SU-DHL-6 (cell line): ENCODE data around the gene COBL.

Source experiments
- H2AFZ ChIP-seq: fragments of 200-600 bp; sonication (generic); 2 replicates; pipeline ENCODE4 v1.6.1; 2014; ENCODE audit warnings: low read depth, mild to moderate bottlenecking, moderate library complexity, mixed read lengths, antibody characterized with exemption, low read length; ENCODE audit not compliant: severe bottlenecking
- H3F3A ChIP-seq: fragments of 200-600 bp; shearing (Covaris generic); 2 replicates; pipeline ENCODE4 v1.6.0; 2016; ENCODE audit warnings: antibody characterized with exemption, mild to moderate bottlenecking; ENCODE audit not compliant: insufficient read depth
- H3K27ac ChIP-seq: fragments of 200-600 bp; sonication (generic); 2 replicates; pipeline ENCODE4 v1.5.1; 2016; ENCODE audit warnings: low read depth, mild to moderate bottlenecking, low read length, moderate library complexity, mixed read lengths
- H3K27me3 ChIP-seq: fragments of 200-600 bp; sonication (generic), shearing (Covaris generic); 2 replicates; pipeline ENCODE4 v1.6.0; 2014; ENCODE audit warnings: mild to moderate bottlenecking, low read length
- H3K36me3 ChIP-seq: fragments of 200-600 bp; sonication (generic); 2 replicates; pipeline ENCODE4 v1.6.1; 2014; ENCODE audit warnings: mild to moderate bottlenecking, low read length, mixed read lengths
- H3K4me2 ChIP-seq: fragments of 300-600, 200-600 bp; shearing (Covaris generic), sonication (generic); 2 replicates; pipeline ENCODE4 v1.6.0; 2014; ENCODE audit warnings: low read length, low read depth, mild to moderate bottlenecking; ENCODE audit not compliant: poor library complexity, severe bottlenecking
- H3K4me3 ChIP-seq: fragments of 200-600 bp; sonication (generic); 2 replicates; pipeline ENCODE4 v1.5.1; 2014; ENCODE audit warnings: antibody characterized with exemption, low read length, mild to moderate bottlenecking, mixed read lengths; ENCODE audit not compliant: insufficient read depth, poor library complexity, severe bottlenecking
- H3K79me2 ChIP-seq: fragments of 200-600 bp; sonication (generic); 2 replicates; pipeline ENCODE4 v1.6.1; 2014; ENCODE audit warnings: mild to moderate bottlenecking, low read length, moderate library complexity; ENCODE audit not compliant: insufficient read depth
- H3K9ac ChIP-seq: fragments of 200-600 bp; sonication (generic); 2 replicates; pipeline ENCODE4 v1.7.0; 2014; ENCODE audit warnings: mild to moderate bottlenecking, low read length
- H3K9me2 ChIP-seq: fragments of 200-600 bp; sonication (generic); replicated peaks from 2 replicates; pipeline ENCODE4 v1.6.1; 2014; ENCODE audit warnings: low read length; ENCODE audit not compliant: insufficient read depth
- H3K9me3 ChIP-seq: fragments of 200-600 bp; sonication (generic); 2 replicates; pipeline ENCODE4 v1.6.1; 2014; ENCODE audit warnings: low read length, mixed read lengths; ENCODE audit not compliant: insufficient read depth
- H4K20me1 ChIP-seq: fragments of 200-600 bp; sonication (generic); 2 replicates; pipeline ENCODE4 v1.6.1; 2014; ENCODE audit warnings: low read depth, mild to moderate bottlenecking, antibody characterized with exemption, low read length, moderate library complexity, mixed read lengths
- EZH2phosphoT487 ChIP-seq: fragments of 200-600 bp; sonication (generic), shearing (Covaris generic); conservative IDR thresholded peaks from 2 replicates; pipeline ENCODE4 v1.6.1; 2018; ENCODE audit warnings: mild to moderate bottlenecking, antibody characterized with exemption, low read length, moderate library complexity, mixed read lengths
- TF ChIP-seq, protein P1 (sequence below): fragments of 200-600 bp; sonication (generic); IDR thresholded peaks from one replicate; pipeline ENCODE4 v1.5.1; 2017; ENCODE audit warnings: antibody characterized with exemption, mild to moderate bottlenecking, low read length, moderate library complexity; ENCODE audit not compliant: insufficient read depth, poor library complexity, severe bottlenecking

COBL gene

DNA sequence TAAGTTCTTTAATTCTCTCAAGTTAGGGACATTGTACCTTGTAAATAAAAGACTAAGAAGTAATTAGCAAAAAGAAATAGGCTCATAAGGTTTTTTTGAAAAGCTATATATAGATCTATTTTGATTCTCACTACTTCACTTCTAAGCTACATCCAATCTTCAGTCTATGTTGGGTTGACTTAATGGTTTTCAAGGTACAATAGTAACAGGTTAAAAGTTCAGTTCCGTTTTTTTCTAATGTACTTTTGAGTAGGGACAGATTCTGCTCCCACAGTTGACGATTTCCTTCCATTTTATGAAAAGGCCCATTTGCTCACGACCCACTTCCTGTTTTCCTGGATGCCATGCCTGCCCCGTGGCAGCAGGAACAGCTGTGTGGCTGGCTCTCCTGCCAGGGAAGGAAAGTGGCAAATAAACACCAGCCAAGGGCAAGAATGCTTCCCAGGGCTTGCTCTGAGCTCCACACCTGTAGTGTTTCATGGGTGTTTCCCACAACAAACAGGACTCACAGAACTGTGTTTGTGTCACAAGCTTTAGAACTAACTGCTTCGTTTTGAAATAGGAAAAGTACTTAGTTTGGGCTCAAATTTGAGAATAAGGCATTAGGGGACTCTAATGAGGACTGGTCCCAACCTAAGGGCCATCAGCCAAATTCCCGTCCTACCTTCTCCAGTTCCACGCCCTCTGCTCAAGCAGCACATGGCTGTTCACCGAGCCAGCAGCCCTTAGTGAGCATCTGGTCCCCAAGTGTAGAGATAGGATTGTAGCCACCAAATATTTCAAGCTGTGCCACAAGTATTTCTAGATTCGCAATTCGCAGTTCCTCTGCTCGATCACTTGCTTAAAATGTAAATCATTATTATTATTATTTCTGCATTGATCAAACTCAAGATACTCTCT lies 240.7 kb downstream of the COBL start:
- no peaks in the 10 kb centered on the region for H3K36me3 ChIP-seq
- H3K79me2 ChIP-seq, result no peaks in the 10 kb centered on the region
- no peak overlapping the region for H3K27ac ChIP-seq
- H3F3A ChIP-seq, result no peaks in the 10 kb centered on the region
- no peak overlapping the region for H3K4me3 ChIP-seq
- no peak overlapping the region for H3K4me2 ChIP-seq
- no peak overlapping the region for H2AFZ ChIP-seq
- no peaks in the 10 kb centered on the region for H4K20me1 ChIP-seq
- H3K9me2 ChIP-seq, result no peaks in the 10 kb centered on the region
- H3K9ac ChIP-seq, result no peak overlapping the region
- H3K9me3 ChIP-seq, result no peaks in the 10 kb centered on the region
- no peak for TF ChIP-seq EZH2phosphoT487
- TF ChIP-seq, protein P1, sequence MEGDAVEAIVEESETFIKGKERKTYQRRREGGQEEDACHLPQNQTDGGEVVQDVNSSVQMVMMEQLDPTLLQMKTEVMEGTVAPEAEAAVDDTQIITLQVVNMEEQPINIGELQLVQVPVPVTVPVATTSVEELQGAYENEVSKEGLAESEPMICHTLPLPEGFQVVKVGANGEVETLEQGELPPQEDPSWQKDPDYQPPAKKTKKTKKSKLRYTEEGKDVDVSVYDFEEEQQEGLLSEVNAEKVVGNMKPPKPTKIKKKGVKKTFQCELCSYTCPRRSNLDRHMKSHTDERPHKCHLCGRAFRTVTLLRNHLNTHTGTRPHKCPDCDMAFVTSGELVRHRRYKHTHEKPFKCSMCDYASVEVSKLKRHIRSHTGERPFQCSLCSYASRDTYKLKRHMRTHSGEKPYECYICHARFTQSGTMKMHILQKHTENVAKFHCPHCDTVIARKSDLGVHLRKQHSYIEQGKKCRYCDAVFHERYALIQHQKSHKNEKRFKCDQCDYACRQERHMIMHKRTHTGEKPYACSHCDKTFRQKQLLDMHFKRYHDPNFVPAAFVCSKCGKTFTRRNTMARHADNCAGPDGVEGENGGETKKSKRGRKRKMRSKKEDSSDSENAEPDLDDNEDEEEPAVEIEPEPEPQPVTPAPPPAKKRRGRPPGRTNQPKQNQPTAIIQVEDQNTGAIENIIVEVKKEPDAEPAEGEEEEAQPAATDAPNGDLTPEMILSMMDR, result no peak
- H3K27me3 ChIP-seq, result no peaks in the 10 kb centered on the region

DNA sequence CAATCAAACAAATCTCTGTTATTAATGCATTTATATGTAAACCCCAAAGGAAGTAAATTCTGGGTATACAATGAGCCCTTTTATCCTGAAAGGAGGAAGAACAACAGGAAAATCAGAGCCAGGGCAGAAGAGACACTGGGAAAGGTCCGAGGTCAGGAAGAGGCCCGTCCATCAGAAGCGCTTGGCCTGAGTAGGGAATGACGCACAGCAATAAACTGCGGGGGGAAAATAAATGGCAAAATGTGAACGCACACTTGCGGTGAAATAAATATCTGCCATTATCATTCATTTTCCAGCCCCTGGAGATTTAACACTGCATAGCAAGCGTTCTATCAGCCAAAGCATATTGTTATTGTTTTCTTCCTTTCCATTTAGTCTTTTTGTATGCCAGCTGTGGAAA lies 243.4 kb downstream of the COBL start:
- Histone ChIP-seq H3K9me2 (no peaks in the 10 kb centered on the region), H3K4me2 (no peak overlapping the region), H3K27ac (no peak overlapping the region), H3K79me2 (no peaks in the 10 kb centered on the region), H3F3A (no peaks in the 10 kb centered on the region), H3K4me3 (no peak overlapping the region), H2AFZ (no peak overlapping the region), H4K20me1 (no peaks in the 10 kb centered on the region), H3K36me3 (no peaks in the 10 kb centered on the region), H3K9ac (no peak overlapping the region), H3K9me3 (no peaks in the 10 kb centered on the region), H3K27me3 (no peaks in the 10 kb centered on the region)
- no peak for TF ChIP-seq EZH2phosphoT487
- TF ChIP-seq, protein P1, result no peak

DNA sequence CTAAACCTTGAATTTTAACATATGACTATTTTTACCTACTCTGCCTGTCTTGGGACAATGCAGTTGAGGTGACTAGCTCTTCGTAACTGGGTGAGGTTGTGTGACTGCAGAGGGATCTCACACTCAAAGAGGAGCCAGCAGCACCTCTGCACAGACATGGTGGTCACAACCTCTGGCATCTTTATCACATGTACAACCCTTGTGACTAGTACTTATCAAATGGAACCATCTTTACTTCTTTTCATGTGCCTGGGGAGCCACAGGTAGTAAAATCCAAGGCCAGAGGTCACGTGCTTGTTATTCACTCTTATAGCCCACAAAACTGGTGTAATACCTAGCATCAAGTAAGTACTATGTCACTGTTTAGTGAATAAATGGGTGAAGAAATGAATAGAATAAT lies 244.3 kb downstream of the COBL start:
- Histone ChIP-seq H3K4me3 (no peak overlapping the region), H3K27ac (no peak overlapping the region), H3K36me3 (no peaks in the 10 kb centered on the region), H2AFZ (no peak overlapping the region), H3K9me2 (no peaks in the 10 kb centered on the region), H3K27me3 (no peaks in the 10 kb centered on the region), H3K9me3 (no peaks in the 10 kb centered on the region), H3K9ac (no peak overlapping the region), H3F3A (no peaks in the 10 kb centered on the region), H3K4me2 (no peak overlapping the region), H3K79me2 (no peaks in the 10 kb centered on the region), H4K20me1 (no peaks in the 10 kb centered on the region)
- TF ChIP-seq, protein P1, result no peak
- TF ChIP-seq EZH2phosphoT487, result no peak
